ENCODE results near the gene TRIM36.
A peak's percentile ranks its signal among the peaks of the same experiment; 100 is the strongest.

The TRIM36 gene

GRCh38 chr5:115147052-115147451, 22.7 kb downstream of the TRIM36 start:
- in situ Hi-C loops (cut with HindIII; ENCODE audit: low sequenced_read_pairs): no loop called here
- peak; percentile 48 for DNase-seq (ENCODE audit: low read depth, low spot score)
- no peak for TF ChIP-seq CTCF (IDR thresholded peaks at IDR 0.05; ENCODE audit: low read depth, low read length)
- H3K4me3 ChIP-seq (ENCODE audit: low read depth, low read length): no peak overlapping the region

GRCh38 chr5:115136294-115136693, 33.4 kb downstream of the TRIM36 start:
- DNase-seq (ENCODE audit: low read depth, low spot score): no peak
- in situ Hi-C loops (cut with HindIII; ENCODE audit: low sequenced_read_pairs): no loop called here
- H3K4me3 ChIP-seq (ENCODE audit: low read depth, low read length): no peak overlapping the region
- TF ChIP-seq CTCF (IDR thresholded peaks at IDR 0.05; ENCODE audit: low read depth, low read length): no peak

- in situ Hi-C loops (cut with HindIII; ENCODE audit: low sequenced_read_pairs): no loop called here
Observed at GRCh38 chr5:115132465-115132864, 37.2 kb downstream of the TRIM36 start.

GRCh38 chr5:115126303-115126702, 43.4 kb downstream of the TRIM36 start:
- in situ Hi-C loops (cut with HindIII; ENCODE audit: low sequenced_read_pairs): no loop called here
- no peak for TF ChIP-seq CTCF (IDR thresholded peaks at IDR 0.05; ENCODE audit: low read depth, low read length)
- no peak for DNase-seq (ENCODE audit: low read depth, low spot score)
- H3K4me3 ChIP-seq (ENCODE audit: low read depth, low read length): no peak overlapping the region

More at GRCh38 chr5:115132465-115132864, 37.2 kb downstream of the TRIM36 start:
- no peak for DNase-seq (ENCODE audit: low read depth, low spot score)
- no peak overlapping the region for H3K4me3 ChIP-seq (ENCODE audit: low read depth, low read length)
- TF ChIP-seq CTCF (IDR thresholded peaks at IDR 0.05; ENCODE audit: low read depth, low read length): no peak

- no peak for DNase-seq (ENCODE audit: low read depth, low spot score)
- no peak for TF ChIP-seq CTCF (IDR thresholded peaks at IDR 0.05; ENCODE audit: low read depth, low read length)
- in situ Hi-C loops (cut with HindIII; ENCODE audit: low sequenced_read_pairs): no loop called here
- H3K4me3 ChIP-seq (ENCODE audit: low read depth, low read length): no peak overlapping the region
Observed at GRCh38 chr5:115124741-115125140, 45.0 kb downstream of the TRIM36 start.

GRCh38 chr5:115116001-115116400, 53.7 kb downstream of the TRIM36 start:
- in situ Hi-C loops (cut with HindIII; ENCODE audit: low sequenced_read_pairs): no loop called here
- no peak overlapping the region for H3K4me3 ChIP-seq (ENCODE audit: low read depth, low read length)
- no peak for DNase-seq (ENCODE audit: low read depth, low spot score)
- no peak for TF ChIP-seq CTCF (IDR thresholded peaks at IDR 0.05; ENCODE audit: low read depth, low read length)

GRCh38 chr5:115109840-115110239, 59.9 kb downstream of the TRIM36 start:
- no peak overlapping the region for H3K4me3 ChIP-seq (ENCODE audit: low read depth, low read length)
- in situ Hi-C loops (cut with HindIII; ENCODE audit: low sequenced_read_pairs): no loop called here
- no peak for DNase-seq (ENCODE audit: low read depth, low spot score)
- no peak for TF ChIP-seq CTCF (IDR thresholded peaks at IDR 0.05; ENCODE audit: low read depth, low read length)
